Measurements from ENCODE around the gene ARF3.
A peak's percentile ranks its signal among the peaks of the same experiment; 100 is the strongest.
"Not testable (repeated sequence)": the region's sequence is repeated elsewhere in the genome, so short reads cannot be mapped to it uniquely, and the experiment has no call there.

Gene ARF3

DNA sequence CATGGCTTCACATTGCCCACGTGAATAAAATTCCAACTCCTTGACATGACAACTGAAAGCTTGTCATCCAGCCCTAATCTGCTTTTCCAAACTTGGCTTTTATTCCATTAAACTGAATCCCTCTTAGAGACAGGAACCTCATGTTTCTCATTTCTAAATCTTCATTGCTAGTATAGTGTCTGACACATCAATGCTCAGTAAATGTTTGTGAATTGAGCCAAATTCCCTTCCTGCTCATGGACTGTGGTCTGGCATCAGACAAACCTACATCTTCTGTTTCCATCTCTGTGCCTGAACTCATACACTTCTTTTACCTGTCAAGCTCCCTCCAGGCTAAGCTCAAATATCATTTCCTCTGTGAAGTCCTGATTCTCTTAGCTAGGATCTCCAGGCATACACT, 27.7 kb downstream of the ARF3 start:
- DNase-seq (ENCODE audit: low read depth in 2 of 2), result no peak

DNA sequence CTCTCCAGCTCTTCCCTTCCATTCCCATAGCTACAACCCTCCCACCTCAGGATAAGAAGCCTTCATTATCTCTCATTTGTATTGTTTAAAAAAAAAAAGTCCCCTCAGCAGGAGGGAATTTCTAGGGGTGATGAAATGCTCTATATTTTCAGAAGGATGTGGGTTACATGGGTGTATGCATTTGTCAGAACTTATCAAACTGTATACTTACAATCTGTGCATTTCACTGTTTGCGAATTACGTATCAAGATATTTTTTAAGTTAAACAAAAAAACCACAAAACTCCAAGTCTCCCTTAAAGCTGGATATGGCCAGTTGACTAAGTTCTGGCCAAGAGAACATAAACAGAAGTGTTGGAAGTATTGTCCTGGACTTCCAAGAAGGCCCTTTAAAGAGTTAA, 30.0 kb downstream of the ARF3 start:
- no peak for DNase-seq (ENCODE audit: low read depth in 2 of 2)

GRCh38 chr12:48925304-48926011, 31.8 kb downstream of the ARF3 start, which contains the start of gene FKBP11:
TSS of gene FKBP11 (minus strand) at chr12:48925492. CDS start at chr12:48925428, 64 bp downstream.
- peak; percentile 69 to 76 for DNase-seq (ENCODE audit: low read depth in 2 of 2)

DNA sequence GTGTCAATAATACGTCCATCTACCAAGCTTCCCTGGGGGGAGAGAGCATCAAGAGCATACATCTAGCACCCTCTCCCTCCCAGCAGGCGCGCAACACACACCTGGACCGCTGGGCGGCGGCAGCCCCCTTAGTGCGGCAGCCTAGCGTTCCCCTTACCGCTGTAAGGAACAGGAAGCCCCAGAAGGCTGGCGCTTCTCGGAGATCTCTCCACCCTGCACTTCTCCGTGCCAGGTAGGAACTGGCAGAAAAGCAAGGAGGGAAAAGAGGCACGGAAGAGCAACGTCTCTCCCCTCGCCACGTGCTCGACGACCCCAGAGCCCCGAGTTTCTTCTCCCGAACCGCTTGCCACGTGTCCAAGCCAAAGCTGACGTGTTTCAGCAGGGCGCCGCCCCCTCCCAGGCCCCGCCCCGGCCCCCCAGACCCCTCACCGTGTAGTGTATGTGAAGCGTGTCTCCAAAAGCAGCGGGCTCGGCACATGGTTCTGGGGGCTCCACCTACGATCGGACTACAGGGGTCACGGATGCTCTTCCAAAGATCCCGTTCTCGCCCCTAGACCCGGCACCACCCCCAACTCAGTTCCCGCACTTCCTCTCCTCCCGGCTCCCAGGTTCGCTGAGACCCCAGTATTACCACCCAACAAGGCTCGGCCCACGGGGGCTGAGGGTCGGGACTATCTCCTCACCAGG, 32.5 kb downstream of the ARF3 start:
- DNase-seq (ENCODE audit: low read depth in 2 of 2), result peak; percentile 58 to 61

GRCh38 chr12:48923117-48923516, 34.2 kb downstream of the ARF3 start:
- no peak for DNase-seq (ENCODE audit: low read depth in 2 of 2)

- peak in 1 of 2 donors; percentile 4 for DNase-seq (ENCODE audit: low read depth in 2 of 2)
Observed at GRCh38 chr12:48917857-48918537, 39.3 kb downstream of the ARF3 start.

DNA sequence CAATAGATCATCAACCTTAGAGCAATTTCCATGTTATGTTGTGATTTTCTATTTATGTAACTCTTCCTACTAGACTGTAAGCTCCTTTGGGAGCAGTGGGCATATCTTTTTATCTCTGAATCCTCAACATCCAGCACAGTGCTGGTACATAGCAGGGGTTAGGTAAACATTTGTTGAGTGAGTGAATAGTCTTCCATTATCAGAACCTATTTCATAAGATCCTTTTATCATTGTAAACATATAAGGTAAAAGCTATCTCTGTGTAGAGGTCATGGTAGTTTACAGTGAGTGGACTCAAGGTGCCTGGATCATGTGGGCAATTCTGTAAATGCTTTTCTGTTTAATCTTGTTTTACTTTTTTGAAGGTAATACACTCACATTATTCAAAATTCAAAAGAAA, 47.1 kb downstream of the ARF3 start:
- no peak for DNase-seq (ENCODE audit: low read depth in 2 of 2)

DNA sequence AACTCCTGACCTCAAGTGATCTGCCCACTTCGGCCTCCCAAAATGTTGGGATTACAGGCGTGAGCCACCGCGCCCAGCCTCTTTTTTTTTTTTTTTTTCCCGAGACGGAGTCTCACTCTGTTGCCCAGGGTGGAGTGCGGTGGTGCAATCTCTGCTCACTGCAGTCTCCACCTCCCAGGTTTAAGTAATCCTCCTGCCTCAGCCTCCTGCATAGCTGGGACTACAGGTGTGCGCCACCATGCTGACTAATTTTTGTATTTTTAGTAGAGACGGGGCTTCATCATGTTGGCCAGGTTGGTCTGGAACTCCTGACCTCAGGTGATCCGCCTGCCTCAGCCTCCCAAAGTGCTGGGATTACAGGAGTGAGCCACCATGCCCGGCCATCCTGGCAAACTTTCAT, 47.6 kb downstream of the ARF3 start:
- DNase-seq (ENCODE audit: low read depth in 2 of 2), result not testable (repeated sequence)

- no peak for DNase-seq (ENCODE audit: low read depth in 2 of 2)
Observed at GRCh38 chr12:48907245-48907644, 50.0 kb downstream of the ARF3 start.

DNA sequence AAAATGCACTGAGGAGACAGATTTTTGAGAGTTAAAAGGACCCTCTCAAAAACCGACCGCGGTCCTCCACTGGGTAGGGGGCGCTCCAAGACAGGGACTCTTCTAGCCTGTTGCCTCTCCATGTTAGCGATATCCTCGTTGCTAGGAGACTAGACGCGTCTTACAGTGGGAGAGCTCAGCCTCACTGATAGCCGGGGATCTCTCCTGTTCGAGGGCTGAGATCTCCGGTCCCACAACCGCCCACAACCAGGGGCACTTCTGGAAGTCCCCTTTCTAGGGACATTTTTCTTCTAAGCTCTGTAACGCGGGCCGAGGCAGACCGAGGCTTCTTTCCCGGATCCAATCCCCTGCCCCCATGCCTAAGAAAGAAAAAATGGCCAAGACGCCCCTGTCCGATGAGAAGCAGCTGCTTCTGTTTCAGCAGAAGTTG, 53.3 kb downstream of the ARF3 start:
- peak; percentile 67 to 68 for DNase-seq (ENCODE audit: low read depth in 2 of 2)

- DNase-seq (ENCODE audit: low read depth in 2 of 2), result no peak
Observed at GRCh38 chr12:48903363-48903981, 53.8 kb downstream of the ARF3 start.

GRCh38 chr12:48901278-48901677, 56.0 kb downstream of the ARF3 start:
- DNase-seq (ENCODE audit: low read depth in 2 of 2), result no peak

- DNase-seq (ENCODE audit: low read depth in 2 of 2), result no peak
Observed at GRCh38 chr12:48899651-48900050, 57.6 kb downstream of the ARF3 start.

- no peak for DNase-seq (ENCODE audit: low read depth in 2 of 2)
Observed at GRCh38 chr12:48894271-48894670, 63.0 kb downstream of the ARF3 start.

GRCh38 chr12:48890657-48891418, 66.4 kb downstream of the ARF3 start:
- DNase-seq (ENCODE audit: low read depth in 2 of 2), result peak; percentile 38 to 50

DNA sequence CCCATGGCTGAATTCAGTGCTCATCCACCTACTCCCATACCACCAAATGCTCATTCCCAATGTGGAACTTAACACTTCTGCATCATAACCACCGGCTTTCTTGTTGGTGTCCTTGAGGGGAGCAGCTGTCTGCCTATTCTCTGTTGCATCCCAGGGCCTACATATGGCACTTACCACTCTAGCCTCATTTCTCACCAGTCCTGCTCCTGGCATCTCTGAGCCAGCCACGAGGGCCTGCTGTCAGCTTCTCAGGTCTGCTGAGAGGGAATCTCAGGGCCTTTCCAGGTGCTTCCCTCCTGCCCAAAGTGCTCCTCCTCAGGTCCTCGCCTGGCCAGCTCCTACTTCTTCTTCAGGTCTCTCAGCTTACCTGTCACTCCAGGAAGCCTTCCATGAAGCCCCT, 67.6 kb downstream of the ARF3 start:
- no peak for DNase-seq (ENCODE audit: low read depth in 2 of 2)

Data from activated CD8-positive, alpha-beta memory T cell treated with anti-CD3 and anti-CD28 coated beads for 4 hours (primary cell).